GM21723 (cell line): Measurements from ENCODE around the gene BORCS5.

Source experiments
- ATAC-seq: cut with Tn5 transposase; IDR thresholded peaks from one replicate; pipeline ENCODE4 v1.9.1; 2021; ENCODE audit warnings: mild to moderate bottlenecking, moderate library complexity; ENCODE audit not compliant: unreplicated experiment

Gene BORCS5

GRCh38 chr12:12428961-12429657 is 72.2 kb downstream of the BORCS5 start:
- no peak for ATAC-seq

- no peak for ATAC-seq
These were observed 75.5 kb downstream of the BORCS5 start for GRCh38 chr12:12432364-12432763.

GRCh38 chr12:12433203-12433731 is 76.4 kb downstream of the BORCS5 start:
- no peak for ATAC-seq

GRCh38 chr12:12436831-12437345 is 80.0 kb downstream of the BORCS5 start:
- no peak for ATAC-seq

GRCh38 chr12:12439636-12440035 is 82.8 kb downstream of the BORCS5 start:
- ATAC-seq = no peak

GRCh38 chr12:12440784-12441428 is 84.0 kb downstream of the BORCS5 start:
- no peak for ATAC-seq

- ATAC-seq = no peak
These were observed 84.5 kb downstream of the BORCS5 start for GRCh38 chr12:12441429-12441807.

- no peak for ATAC-seq
These were observed 85.1 kb downstream of the BORCS5 start for GRCh38 chr12:12441843-12442461.

GRCh38 chr12:12442548-12443071 is 85.7 kb downstream of the BORCS5 start:
- no peak for ATAC-seq

- ATAC-seq = no peak
These were observed 86.6 kb downstream of the BORCS5 start for GRCh38 chr12:12443431-12443878.

GRCh38 chr12:12445165-12445881 is 88.4 kb downstream of the BORCS5 start:
- ATAC-seq = no peak

- ATAC-seq = no peak
These were observed 89.0 kb downstream of the BORCS5 start for GRCh38 chr12:12445882-12446181.

- ATAC-seq = no peak
These were observed 89.9 kb downstream of the BORCS5 start for GRCh38 chr12:12446786-12447185.

- no peak for ATAC-seq
These were observed 90.4 kb downstream of the BORCS5 start for GRCh38 chr12:12447236-12447635.

GRCh38 chr12:12447837-12448236 is 91.0 kb downstream of the BORCS5 start:
- no peak for ATAC-seq

- ATAC-seq = no peak
These were observed 92.7 kb downstream of the BORCS5 start for GRCh38 chr12:12449533-12450025.

- ATAC-seq = no peak
These were observed 93.2 kb downstream of the BORCS5 start for GRCh38 chr12:12450043-12450471.

- no peak for ATAC-seq
These were observed 94.2 kb downstream of the BORCS5 start for GRCh38 chr12:12451098-12451497.

- ATAC-seq = no peak
These were observed 95.5 kb downstream of the BORCS5 start for GRCh38 chr12:12452326-12452902.

GRCh38 chr12:12453635-12454034 is 96.8 kb downstream of the BORCS5 start:
- no peak for ATAC-seq
